NB4 (cell line): ENCODE data around the gene TMEM260.

Source experiments
- MYC ChIP-seq: IDR thresholded peaks from 2 replicates; pipeline ENCODE4 v1.6.1; 2011; ENCODE audit warnings: low read depth, low read length
- POLR2A ChIP-seq: IDR thresholded peaks from 2 replicates; pipeline ENCODE4 v1.6.1; 2011; ENCODE audit warnings: mild to moderate bottlenecking; ENCODE audit not compliant: insufficient read length; ENCODE audit errors: extremely low read depth
- TF ChIP-seq, protein P1 (sequence below): IDR thresholded peaks from one replicate; pipeline ENCODE4 v1.5.1; 2012; ENCODE audit warnings: low read depth, low read length

DNA sequence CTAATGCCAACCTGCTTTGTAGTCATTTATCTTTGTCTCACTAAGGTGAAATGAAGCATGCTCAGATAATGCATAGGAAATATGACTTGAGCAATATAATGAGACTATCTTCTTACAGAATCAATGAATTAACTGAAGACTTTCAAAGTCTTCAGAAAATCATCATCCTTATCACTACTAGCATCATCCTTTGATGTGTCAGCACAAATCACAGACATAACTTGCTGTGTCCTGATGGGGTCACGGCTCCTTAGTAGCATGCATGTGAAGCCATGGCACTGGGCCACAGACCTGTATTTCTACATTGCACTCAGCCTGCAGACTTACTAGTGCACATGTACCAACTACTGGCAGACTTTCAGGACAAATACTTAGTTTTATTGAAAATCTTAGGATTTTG is 18.9 kb downstream of the TMEM260 start:
- TF ChIP-seq, protein P1, sequence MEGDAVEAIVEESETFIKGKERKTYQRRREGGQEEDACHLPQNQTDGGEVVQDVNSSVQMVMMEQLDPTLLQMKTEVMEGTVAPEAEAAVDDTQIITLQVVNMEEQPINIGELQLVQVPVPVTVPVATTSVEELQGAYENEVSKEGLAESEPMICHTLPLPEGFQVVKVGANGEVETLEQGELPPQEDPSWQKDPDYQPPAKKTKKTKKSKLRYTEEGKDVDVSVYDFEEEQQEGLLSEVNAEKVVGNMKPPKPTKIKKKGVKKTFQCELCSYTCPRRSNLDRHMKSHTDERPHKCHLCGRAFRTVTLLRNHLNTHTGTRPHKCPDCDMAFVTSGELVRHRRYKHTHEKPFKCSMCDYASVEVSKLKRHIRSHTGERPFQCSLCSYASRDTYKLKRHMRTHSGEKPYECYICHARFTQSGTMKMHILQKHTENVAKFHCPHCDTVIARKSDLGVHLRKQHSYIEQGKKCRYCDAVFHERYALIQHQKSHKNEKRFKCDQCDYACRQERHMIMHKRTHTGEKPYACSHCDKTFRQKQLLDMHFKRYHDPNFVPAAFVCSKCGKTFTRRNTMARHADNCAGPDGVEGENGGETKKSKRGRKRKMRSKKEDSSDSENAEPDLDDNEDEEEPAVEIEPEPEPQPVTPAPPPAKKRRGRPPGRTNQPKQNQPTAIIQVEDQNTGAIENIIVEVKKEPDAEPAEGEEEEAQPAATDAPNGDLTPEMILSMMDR, result no peak
- no peak for TF ChIP-seq POLR2A
- TF ChIP-seq MYC, result no peak
